ENCODE results near the gene ABI1. TPM values are rescaled to one million over a fixed set of nuclear protein-coding genes. Genes with fewer than 3 reads are reported as not detected.

ABI1 gene
- total and polyA plus RNA-seq, 9 of the 15 experiments (the other 6 are each of a cell fraction or from before 2014, with no cell fraction given): 22.1 to 52.3 (median 39.0) TPM

DNA sequence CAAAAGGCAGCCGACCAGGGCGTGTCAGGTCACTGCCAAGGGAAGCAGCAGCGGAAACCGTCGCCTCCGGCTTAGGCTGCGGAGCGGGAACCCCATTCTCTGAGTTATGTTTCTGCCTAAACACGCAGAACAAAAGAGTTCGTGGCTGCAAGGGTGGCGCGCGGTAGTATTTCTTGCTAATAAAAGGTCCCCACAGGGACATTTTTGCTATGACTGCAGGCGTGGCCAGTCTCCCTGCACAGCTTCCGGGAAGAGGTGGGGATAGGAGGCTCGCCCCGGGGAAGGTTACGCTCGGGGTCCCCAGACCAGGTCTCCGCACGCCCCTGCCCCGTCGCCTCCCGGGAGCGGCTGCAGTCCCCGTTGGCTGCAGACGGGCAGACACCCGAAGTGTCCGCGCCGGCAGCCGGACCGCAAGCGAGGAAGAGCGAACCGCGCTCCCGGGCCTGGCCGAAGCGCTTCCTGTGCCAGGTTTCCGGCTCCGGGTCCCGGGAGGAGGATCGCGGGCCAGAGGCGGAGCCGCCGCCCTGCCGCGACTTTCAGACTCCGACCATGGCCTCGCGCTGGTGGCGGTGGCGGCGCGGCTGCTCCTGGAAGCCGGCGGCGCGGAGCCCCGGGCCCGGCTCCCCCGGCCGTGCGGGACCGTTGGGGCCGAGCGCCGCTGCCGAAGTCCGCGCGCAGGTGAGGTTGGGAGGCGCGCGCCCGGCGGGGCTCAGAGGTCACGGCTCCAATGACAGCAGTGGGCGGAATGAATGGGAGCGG, 163.4 kb downstream of the ABI1 start, which contains the start of gene PDSS1 (continued):
- TF ChIP-seq, protein P1, sequence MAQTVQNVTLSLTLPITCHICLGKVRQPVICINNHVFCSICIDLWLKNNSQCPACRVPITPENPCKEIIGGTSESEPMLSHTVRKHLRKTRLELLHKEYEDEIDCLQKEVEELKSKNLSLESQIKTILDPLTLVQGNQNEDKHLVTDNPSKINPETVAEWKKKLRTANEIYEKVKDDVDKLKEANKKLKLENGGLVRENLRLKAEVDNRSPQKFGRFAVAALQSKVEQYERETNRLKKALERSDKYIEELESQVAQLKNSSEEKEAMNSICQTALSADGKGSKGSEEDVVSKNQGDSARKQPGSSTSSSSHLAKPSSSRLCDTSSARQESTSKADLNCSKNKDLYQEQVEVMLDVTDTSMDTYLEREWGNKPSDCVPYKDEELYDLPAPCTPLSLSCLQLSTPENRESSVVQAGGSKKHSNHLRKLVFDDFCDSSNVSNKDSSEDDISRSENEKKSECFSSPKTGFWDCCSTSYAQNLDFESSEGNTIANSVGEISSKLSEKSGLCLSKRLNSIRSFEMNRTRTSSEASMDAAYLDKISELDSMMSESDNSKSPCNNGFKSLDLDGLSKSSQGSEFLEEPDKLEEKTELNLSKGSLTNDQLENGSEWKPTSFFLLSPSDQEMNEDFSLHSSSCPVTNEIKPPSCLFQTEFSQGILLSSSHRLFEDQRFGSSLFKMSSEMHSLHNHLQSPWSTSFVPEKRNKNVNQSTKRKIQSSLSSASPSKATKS (CRISPR knock-in tag; IDR thresholded peaks at IDR 0.05): no peak
- TF ChIP-seq SMARCA4 (IDR thresholded peaks at IDR 0.05) (peak; percentile 46; the same call in 1 of the 2 replicates), VEZF1 (CRISPR knock-in tag; IDR thresholded peaks at IDR 0.05) (peak; percentile 51), TAF7 (tag; IDR thresholded peaks at IDR 0.05) (peak; percentile 49; the same call in 1 of the 2 replicates), ZBTB11 (CRISPR knock-in tag; IDR thresholded peaks at IDR 0.05) (peak; percentile 62 to 96 (median 79); a peak in 5 of 6 replicates), CHD2 (IDR thresholded peaks at IDR 0.05; ENCODE audit: low read depth, low read length) (no peak), CBX1 (IDR thresholded peaks at IDR 0.05; ENCODE audit: low read depth) (peak; percentile 54; the same call in 1 of the 2 replicates), MBD2 (IDR thresholded peaks at IDR 0.05; ENCODE audit: borderline replicate concordance, low read depth) (no peak; the same call in 1 of the 2 replicates), ESRRA (IDR thresholded peaks at IDR 0.05; ENCODE audit: borderline replicate concordance, low read depth) (peak; percentile 92), GTF2A2 (tag; IDR thresholded peaks at IDR 0.05) (no peak), RFX5 (IDR thresholded peaks at IDR 0.05; ENCODE audit: low read depth, low read length) (no peak)
- TF ChIP-seq, protein P2, sequence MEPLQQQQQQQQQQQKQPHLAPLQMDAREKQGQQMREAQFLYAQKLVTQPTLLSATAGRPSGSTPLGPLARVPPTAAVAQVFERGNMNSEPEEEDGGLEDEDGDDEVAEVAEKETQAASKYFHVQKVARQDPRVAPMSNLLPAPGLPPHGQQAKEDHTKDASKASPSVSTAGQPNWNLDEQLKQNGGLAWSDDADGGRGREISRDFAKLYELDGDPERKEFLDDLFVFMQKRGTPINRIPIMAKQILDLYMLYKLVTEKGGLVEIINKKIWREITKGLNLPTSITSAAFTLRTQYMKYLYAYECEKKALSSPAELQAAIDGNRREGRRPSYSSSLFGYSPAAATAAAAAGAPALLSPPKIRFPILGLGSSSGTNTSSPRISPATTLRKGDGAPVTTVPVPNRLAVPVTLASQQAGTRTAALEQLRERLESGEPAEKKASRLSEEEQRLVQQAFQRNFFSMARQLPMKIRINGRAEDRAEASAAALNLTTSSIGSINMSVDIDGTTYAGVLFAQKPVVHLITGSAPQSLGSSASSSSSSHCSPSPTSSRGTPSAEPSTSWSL (CRISPR knock-in tag; IDR thresholded peaks at IDR 0.05; ENCODE audit: borderline replicate concordance): 0 out of 2 replicates have a peak, but pooled peaks have one; percentile 36
- TF ChIP-seq, protein P3, sequence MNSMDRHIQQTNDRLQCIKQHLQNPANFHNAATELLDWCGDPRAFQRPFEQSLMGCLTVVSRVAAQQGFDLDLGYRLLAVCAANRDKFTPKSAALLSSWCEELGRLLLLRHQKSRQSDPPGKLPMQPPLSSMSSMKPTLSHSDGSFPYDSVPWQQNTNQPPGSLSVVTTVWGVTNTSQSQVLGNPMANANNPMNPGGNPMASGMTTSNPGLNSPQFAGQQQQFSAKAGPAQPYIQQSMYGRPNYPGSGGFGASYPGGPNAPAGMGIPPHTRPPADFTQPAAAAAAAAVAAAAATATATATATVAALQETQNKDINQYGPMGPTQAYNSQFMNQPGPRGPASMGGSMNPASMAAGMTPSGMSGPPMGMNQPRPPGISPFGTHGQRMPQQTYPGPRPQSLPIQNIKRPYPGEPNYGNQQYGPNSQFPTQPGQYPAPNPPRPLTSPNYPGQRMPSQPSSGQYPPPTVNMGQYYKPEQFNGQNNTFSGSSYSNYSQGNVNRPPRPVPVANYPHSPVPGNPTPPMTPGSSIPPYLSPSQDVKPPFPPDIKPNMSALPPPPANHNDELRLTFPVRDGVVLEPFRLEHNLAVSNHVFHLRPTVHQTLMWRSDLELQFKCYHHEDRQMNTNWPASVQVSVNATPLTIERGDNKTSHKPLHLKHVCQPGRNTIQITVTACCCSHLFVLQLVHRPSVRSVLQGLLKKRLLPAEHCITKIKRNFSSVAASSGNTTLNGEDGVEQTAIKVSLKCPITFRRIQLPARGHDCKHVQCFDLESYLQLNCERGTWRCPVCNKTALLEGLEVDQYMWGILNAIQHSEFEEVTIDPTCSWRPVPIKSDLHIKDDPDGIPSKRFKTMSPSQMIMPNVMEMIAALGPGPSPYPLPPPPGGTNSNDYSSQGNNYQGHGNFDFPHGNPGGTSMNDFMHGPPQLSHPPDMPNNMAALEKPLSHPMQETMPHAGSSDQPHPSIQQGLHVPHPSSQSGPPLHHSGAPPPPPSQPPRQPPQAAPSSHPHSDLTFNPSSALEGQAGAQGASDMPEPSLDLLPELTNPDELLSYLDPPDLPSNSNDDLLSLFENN (IDR thresholded peaks at IDR 0.05; ENCODE audit: low read depth in 2 of 2, low read length in 2 of 2): peak in 1 of 2 experiments; percentile 22; a peak in 1 of 4 replicates
